ENCODE measurements around the gene ADAMTS13.

GRCh38 chr9:133389562-133389961 lies 32.6 kb upstream of the ADAMTS13 start:
- no peak for TF ChIP-seq CTCF (conservative IDR thresholded peaks at IDR 0.05 in 1 of 2, IDR thresholded peaks at IDR 0.05 in 1 of 2; ENCODE audit: extremely low read depth in 1 of 2, insufficient read depth in 1 of 2, low read depth in 1 of 2, low read length in 2 of 2)
- no peak for TF ChIP-seq EZH2 (IDR thresholded peaks at IDR 0.05; ENCODE audit: borderline replicate concordance, low read length)
